Activated naive CD8-positive, alpha-beta T cell (primary cell): ENCODE measurements around the gene KCNK10.

Experiments
- H3K27ac Mint-ChIP-seq: one replicate; pipeline ENCODE4 v1.8.0; 2021; ENCODE audit warnings: mixed read lengths
- H3K27me3 Mint-ChIP-seq: one replicate; pipeline ENCODE4 v1.8.0; 2021; ENCODE audit warnings: mixed read lengths
- H3K36me3 Mint-ChIP-seq: one replicate; pipeline ENCODE4 v1.8.0; 2021; ENCODE audit warnings: mixed read lengths
- H3K4me1 Mint-ChIP-seq: one replicate; pipeline ENCODE4 v1.8.0; 2021; ENCODE audit warnings: low read depth, mixed read lengths
- H3K4me3 Mint-ChIP-seq: one replicate; pipeline ENCODE4 v1.8.0; 2021; ENCODE audit warnings: mild to moderate bottlenecking, mixed read lengths
- H3K9me3 Mint-ChIP-seq: one replicate; pipeline ENCODE4 v1.8.0; 2021; ENCODE audit warnings: low read depth, mixed read lengths

The KCNK10 gene

GRCh38 chr14:88323086-88323522 lies at the start of gene KCNK10:
TSS of gene KCNK10 (minus strand) at chr14:88323269. CDS start at chr14:88322798, 471 bp downstream.
- H3K27ac Mint-ChIP-seq: no peak within 1 kb of the TSS
- peaks cover 40% of the 10 kb centered on the region for H3K27me3 Mint-ChIP-seq
- H3K9me3 Mint-ChIP-seq: no peaks in the 10 kb centered on the region
- H3K4me1 Mint-ChIP-seq: peaks cover 5% of the 10 kb centered on the region
- no peaks in the 10 kb centered on the region for H3K36me3 Mint-ChIP-seq
- H3K4me3 Mint-ChIP-seq: peak within 1 kb of the TSS; percentile 68

- Mint-ChIP-seq H3K27me3 (peaks cover 9% of the 10 kb centered on the region), H3K36me3 (no peaks in the 10 kb centered on the region), H3K4me3 (no peak overlapping the region), H3K27ac (no peak overlapping the region), H3K4me1 (no peaks in the 10 kb centered on the region), H3K9me3 (peaks cover 5% of the 10 kb centered on the region)
Observed at GRCh38 chr14:88369496-88369895, 46.4 kb upstream of the KCNK10 start.

- H3K27ac Mint-ChIP-seq: no peak overlapping the region
- no peaks in the 10 kb centered on the region for H3K36me3 Mint-ChIP-seq
- H3K27me3 Mint-ChIP-seq: peaks cover 8% of the 10 kb centered on the region
- no peaks in the 10 kb centered on the region for H3K4me1 Mint-ChIP-seq
- peaks cover 5% of the 10 kb centered on the region for H3K9me3 Mint-ChIP-seq
- H3K4me3 Mint-ChIP-seq: no peak overlapping the region
Observed at GRCh38 chr14:88364710-88365413, 41.8 kb upstream of the KCNK10 start.

- no peak overlapping the region for H3K4me3 Mint-ChIP-seq
- no peaks in the 10 kb centered on the region for H3K36me3 Mint-ChIP-seq
- H3K9me3 Mint-ChIP-seq: peaks cover 5% of the 10 kb centered on the region
- no peak overlapping the region for H3K27ac Mint-ChIP-seq
- no peaks in the 10 kb centered on the region for H3K4me1 Mint-ChIP-seq
- peaks cover 4% of the 10 kb centered on the region for H3K27me3 Mint-ChIP-seq
Observed at GRCh38 chr14:88363644-88364043, 40.6 kb upstream of the KCNK10 start.

GRCh38 chr14:88359500-88359899 lies 36.4 kb upstream of the KCNK10 start:
- H3K36me3 Mint-ChIP-seq: no peaks in the 10 kb centered on the region
- H3K27me3 Mint-ChIP-seq: peaks cover 3% of the 10 kb centered on the region
- no peak overlapping the region for H3K27ac Mint-ChIP-seq
- H3K4me1 Mint-ChIP-seq: no peaks in the 10 kb centered on the region
- H3K9me3 Mint-ChIP-seq: no peaks in the 10 kb centered on the region
- no peak overlapping the region for H3K4me3 Mint-ChIP-seq

- Mint-ChIP-seq H3K27ac (no peak overlapping the region), H3K4me3 (no peak overlapping the region), H3K4me1 (no peaks in the 10 kb centered on the region), H3K27me3 (no peaks in the 10 kb centered on the region), H3K36me3 (no peaks in the 10 kb centered on the region), H3K9me3 (no peaks in the 10 kb centered on the region)
Observed at GRCh38 chr14:88354358-88354757, 31.3 kb upstream of the KCNK10 start.

GRCh38 chr14:88352698-88353097 lies 29.6 kb upstream of the KCNK10 start:
- no peaks in the 10 kb centered on the region for H3K36me3 Mint-ChIP-seq
- no peaks in the 10 kb centered on the region for H3K27me3 Mint-ChIP-seq
- H3K4me3 Mint-ChIP-seq: no peak overlapping the region
- H3K4me1 Mint-ChIP-seq: no peaks in the 10 kb centered on the region
- no peak overlapping the region for H3K27ac Mint-ChIP-seq
- H3K9me3 Mint-ChIP-seq: no peaks in the 10 kb centered on the region

GRCh38 chr14:88351966-88352691 lies 29.1 kb upstream of the KCNK10 start:
- Mint-ChIP-seq H3K27ac (no peak overlapping the region), H3K36me3 (no peaks in the 10 kb centered on the region), H3K9me3 (no peaks in the 10 kb centered on the region)

GRCh38 chr14:88348546-88348945 lies 25.5 kb upstream of the KCNK10 start:
- Mint-ChIP-seq H3K36me3 (no peaks in the 10 kb centered on the region), H3K27ac (no peak overlapping the region), H3K4me3 (no peak overlapping the region), H3K9me3 (no peaks in the 10 kb centered on the region), H3K4me1 (no peaks in the 10 kb centered on the region), H3K27me3 (no peaks in the 10 kb centered on the region)

More at GRCh38 chr14:88351966-88352691, 29.1 kb upstream of the KCNK10 start:
- Mint-ChIP-seq H3K4me1 (no peaks in the 10 kb centered on the region), H3K27me3 (no peaks in the 10 kb centered on the region), H3K4me3 (no peak overlapping the region)

- no peaks in the 10 kb centered on the region for H3K4me1 Mint-ChIP-seq
- H3K9me3 Mint-ChIP-seq: no peaks in the 10 kb centered on the region
- H3K27ac Mint-ChIP-seq: no peak overlapping the region
Observed at GRCh38 chr14:88346048-88346639, 23.1 kb upstream of the KCNK10 start.

GRCh38 chr14:88342980-88343379 lies 19.9 kb upstream of the KCNK10 start:
- H3K4me1 Mint-ChIP-seq: no peaks in the 10 kb centered on the region

More at GRCh38 chr14:88346048-88346639, 23.1 kb upstream of the KCNK10 start:
- no peaks in the 10 kb centered on the region for H3K36me3 Mint-ChIP-seq
- H3K27me3 Mint-ChIP-seq: peaks cover under 1% of the 10 kb centered on the region
- H3K4me3 Mint-ChIP-seq: no peak overlapping the region

GRCh38 chr14:88340357-88340756 lies 17.3 kb upstream of the KCNK10 start:
- no peaks in the 10 kb centered on the region for H3K9me3 Mint-ChIP-seq
- H3K27me3 Mint-ChIP-seq: peaks cover 9% of the 10 kb centered on the region
- H3K36me3 Mint-ChIP-seq: no peaks in the 10 kb centered on the region
- H3K4me3 Mint-ChIP-seq: no peak overlapping the region
- no peak overlapping the region for H3K27ac Mint-ChIP-seq
- no peaks in the 10 kb centered on the region for H3K4me1 Mint-ChIP-seq

More at GRCh38 chr14:88342980-88343379, 19.9 kb upstream of the KCNK10 start:
- Mint-ChIP-seq H3K36me3 (no peaks in the 10 kb centered on the region), H3K9me3 (no peaks in the 10 kb centered on the region), H3K27me3 (peaks cover 3% of the 10 kb centered on the region), H3K27ac (no peak overlapping the region), H3K4me3 (no peak overlapping the region)

- no peak overlapping the region for H3K27ac Mint-ChIP-seq
- H3K4me3 Mint-ChIP-seq: no peak overlapping the region
- H3K4me1 Mint-ChIP-seq: no peaks in the 10 kb centered on the region
- H3K9me3 Mint-ChIP-seq: no peaks in the 10 kb centered on the region
- no peaks in the 10 kb centered on the region for H3K36me3 Mint-ChIP-seq
- peaks cover 29% of the 10 kb centered on the region for H3K27me3 Mint-ChIP-seq
Observed at GRCh38 chr14:88333036-88333435, 10.0 kb upstream of the KCNK10 start.

- Mint-ChIP-seq H3K4me3 (no peak overlapping the region), H3K36me3 (no peaks in the 10 kb centered on the region), H3K9me3 (no peaks in the 10 kb centered on the region), H3K27ac (no peak overlapping the region), H3K4me1 (peaks cover 5% of the 10 kb centered on the region), H3K27me3 (peaks cover 49% of the 10 kb centered on the region)
Observed at GRCh38 chr14:88327497-88327896, 4.4 kb upstream of the KCNK10 start.
